DMS53 treated with DMSO at 0.1 percent for 48 hours (cell line): ENCODE data around the gene ZNF512B.
"Not testable (repeated sequence)": the region's sequence is repeated elsewhere in the genome, so short reads cannot be mapped to it uniquely, and the experiment has no call there.

ENCODE experiments used
- DNase-seq: peaks from one replicate; lab custom pipeline; 2025; ENCODE audit not compliant: unreplicated experiment; lab: John Stamatoyannopoulos, UW

ZNF512B gene

GRCh38 chr20:63935447-63935846, 34.3 kb downstream of the ZNF512B start:
- no peak for DNase-seq

- DNase-seq: no peak
These were observed 35.3 kb downstream of the ZNF512B start for GRCh38 chr20:63934271-63935068.

GRCh38 chr20:63933646-63934045, 36.1 kb downstream of the ZNF512B start:
- DNase-seq: no peak

GRCh38 chr20:63932606-63933160, 37.0 kb downstream of the ZNF512B start:
- DNase-seq: no peak

GRCh38 chr20:63931735-63932134, 38.0 kb downstream of the ZNF512B start:
- no peak for DNase-seq

- no peak for DNase-seq
These were observed 38.7 kb downstream of the ZNF512B start for GRCh38 chr20:63930971-63931553.

GRCh38 chr20:63929473-63929883, 40.3 kb downstream of the ZNF512B start:
- not testable (repeated sequence) for DNase-seq

- DNase-seq: no peak
These were observed 40.7 kb downstream of the ZNF512B start for GRCh38 chr20:63929071-63929470.

GRCh38 chr20:63926298-63926697, 43.4 kb downstream of the ZNF512B start:
- DNase-seq: no peak

GRCh38 chr20:63924241-63924640, 45.5 kb downstream of the ZNF512B start:
- no peak for DNase-seq

GRCh38 chr20:63923651-63924050, 46.1 kb downstream of the ZNF512B start:
- DNase-seq: no peak

- DNase-seq: no peak
These were observed 49.5 kb downstream of the ZNF512B start for GRCh38 chr20:63920226-63920625.

- DNase-seq: no peak
These were observed 50.6 kb downstream of the ZNF512B start for GRCh38 chr20:63919130-63919529.

GRCh38 chr20:63917811-63918210, 51.9 kb downstream of the ZNF512B start:
- no peak for DNase-seq

GRCh38 chr20:63916371-63916939, 53.3 kb downstream of the ZNF512B start:
- DNase-seq: not testable (repeated sequence)

GRCh38 chr20:63915471-63915870, 54.3 kb downstream of the ZNF512B start:
- no peak for DNase-seq

GRCh38 chr20:63913768-63914167, 56.0 kb downstream of the ZNF512B start:
- no peak for DNase-seq

- no peak for DNase-seq
These were observed 58.6 kb downstream of the ZNF512B start for GRCh38 chr20:63911176-63911575.

GRCh38 chr20:63908008-63908682, 61.6 kb downstream of the ZNF512B start:
- DNase-seq: no peak
